GM10266 (cell line): Measurements from ENCODE around the gene BSX.

ENCODE experiments used
- DNase-seq: peaks from one replicate; pipeline ENCODE4 v3.0.0; 2012; ENCODE audit errors: extremely low spot score
- CTCF ChIP-seq: IDR thresholded peaks from 2 replicates; pipeline ENCODE4 v1.5.1; 2012; ENCODE audit warnings: mild to moderate bottlenecking, low read depth; ENCODE audit not compliant: control insufficient read depth, insufficient read depth; ENCODE audit errors: missing control alignments

Gene BSX

GRCh38 chr11:122978299-122978620 lies 3.4 kb downstream of the BSX start:
- TF ChIP-seq CTCF: no peak
- no peak for DNase-seq

- peak; percentile 28 for DNase-seq
- no peak for TF ChIP-seq CTCF
Measured at GRCh38 chr11:122977470-122978298, 4.0 kb downstream of the BSX start.

- no peak for TF ChIP-seq CTCF
- DNase-seq: peak; percentile 27
Measured at GRCh38 chr11:122976734-122977469, 4.7 kb downstream of the BSX start.

- TF ChIP-seq CTCF: no peak
- DNase-seq: no peak
Measured at GRCh38 chr11:122976061-122976733, 5.4 kb downstream of the BSX start.

- DNase-seq: no peak
- TF ChIP-seq CTCF: no peak
Measured at GRCh38 chr11:122963961-122964360, 17.7 kb downstream of the BSX start.

- no peak for TF ChIP-seq CTCF
- no peak for DNase-seq
Measured at GRCh38 chr11:122954455-122954854, 27.2 kb downstream of the BSX start.
